ENCODE results near the gene ZSWIM4. TPM values are rescaled to one million over a fixed set of nuclear protein-coding genes. Genes with fewer than 3 reads are reported as not detected.

The ZSWIM4 gene
- total RNA-seq, 2 experiments from 2014 or later: 5.0 to 10.8 TPM

GRCh38 chr19:13812544-13812943 lies 17.3 kb downstream of the ZSWIM4 start:
- H4K20me1 ChIP-seq (ENCODE audit: insufficient read depth, low read length): no peaks in the 10 kb centered on the region
- no TSS peak for BruUV-seq (replicated peaks)
- POLR2A ChIA-PET: no interaction called here
- H3K36me3 ChIP-seq (ENCODE audit: insufficient read depth, low read length): peaks cover 6% of the 10 kb centered on the region; the same call in 1 of the 2 replicates
- no peaks in the 10 kb centered on the region for H3K9me2 ChIP-seq (ENCODE audit: insufficient read depth, low read length)
- H3K4me2 ChIP-seq (ENCODE audit: low read length): no peak overlapping the region
- no peak overlapping the region for H2AFZ ChIP-seq (ENCODE audit: low read length)
- intact Hi-C loops (cut with micrococcal nuclease; ENCODE audit: unreplicated experiment): no loop called here
- no peak for DNase-seq (ENCODE audit: low spot score)
- H3K9me3 ChIP-seq (ENCODE audit: low read length): no peaks in the 10 kb centered on the region
- CTCF ChIA-PET (ENCODE audit: unreplicated experiment): no interaction called here
- no peak overlapping the region for H3K4me3 ChIP-seq (ENCODE audit: low read depth, low read length, poor library complexity, severe bottlenecking)
- H3K79me2 ChIP-seq (ENCODE audit: insufficient read depth, low read depth, low read length): no peaks in the 10 kb centered on the region
- TF ChIP-seq EZH2phosphoT487 (IDR thresholded peaks at IDR 0.05; ENCODE audit: borderline replicate concordance, low read depth, low read length): no peak
- no peak for TF ChIP-seq CTCF (conservative IDR thresholded peaks at IDR 0.05; ENCODE audit: low read length)
- no peak overlapping the region for H3K27ac ChIP-seq (ENCODE audit: low read depth, low read length, poor library complexity, severe bottlenecking)
- no peaks in the 10 kb centered on the region for H3K4me1 ChIP-seq (ENCODE audit: insufficient read depth, low read length, poor library complexity, severe bottlenecking)

GRCh38 chr19:13813147-13813546 lies 17.9 kb downstream of the ZSWIM4 start:
- Histone ChIP-seq H3K9me2 (ENCODE audit: insufficient read depth, low read length) (no peaks in the 10 kb centered on the region), H4K20me1 (ENCODE audit: insufficient read depth, low read length) (no peaks in the 10 kb centered on the region), H3K4me1 (ENCODE audit: insufficient read depth, low read length, poor library complexity, severe bottlenecking) (no peaks in the 10 kb centered on the region), H2AFZ (ENCODE audit: low read length) (no peak overlapping the region), H3K4me3 (ENCODE audit: low read depth, low read length, poor library complexity, severe bottlenecking) (no peak overlapping the region), H3K79me2 (ENCODE audit: insufficient read depth, low read depth, low read length) (no peaks in the 10 kb centered on the region), H3K36me3 (ENCODE audit: insufficient read depth, low read length) (peaks cover 6% of the 10 kb centered on the region; the same call in 1 of the 2 replicates), H3K4me2 (ENCODE audit: low read length) (no peak overlapping the region), H3K9me3 (ENCODE audit: low read length) (no peaks in the 10 kb centered on the region), H3K27ac (ENCODE audit: low read depth, low read length, poor library complexity, severe bottlenecking) (no peak overlapping the region)
- DNase-seq (ENCODE audit: low spot score): no peak
- TF ChIP-seq CTCF (conservative IDR thresholded peaks at IDR 0.05; ENCODE audit: low read length): no peak
- no peak for TF ChIP-seq EZH2phosphoT487 (IDR thresholded peaks at IDR 0.05; ENCODE audit: borderline replicate concordance, low read depth, low read length)
- no TSS peak for BruUV-seq (replicated peaks)
- intact Hi-C loops (cut with micrococcal nuclease; ENCODE audit: unreplicated experiment): no loop called here
- ChIA-PET CTCF (ENCODE audit: unreplicated experiment) (interaction anchor here (0.6 kb wide), 1 partner anchor 13 kb away, joined by 3 read pairs; no protein-coding TSS in a partner anchor), POLR2A (no interaction called here)

GRCh38 chr19:13814550-13814949 lies 19.3 kb downstream of the ZSWIM4 start:
- ChIA-PET CTCF (ENCODE audit: unreplicated experiment) (interaction anchor here (0.6 kb wide), 1 partner anchor 110 kb away, joined by 3 read pairs; no protein-coding TSS in a partner anchor), POLR2A (no interaction called here)
- no peaks in the 10 kb centered on the region for H3K79me2 ChIP-seq (ENCODE audit: insufficient read depth, low read depth, low read length)
- H3K4me3 ChIP-seq (ENCODE audit: low read depth, low read length, poor library complexity, severe bottlenecking): no peak overlapping the region
- no peak overlapping the region for H2AFZ ChIP-seq (ENCODE audit: low read length)
- intact Hi-C loops (cut with micrococcal nuclease; ENCODE audit: unreplicated experiment): no loop called here
- no peak for DNase-seq (ENCODE audit: low spot score)
- no peaks in the 10 kb centered on the region for H3K4me1 ChIP-seq (ENCODE audit: insufficient read depth, low read length, poor library complexity, severe bottlenecking)
- no peak overlapping the region for H3K4me2 ChIP-seq (ENCODE audit: low read length)
- no peaks in the 10 kb centered on the region for H4K20me1 ChIP-seq (ENCODE audit: insufficient read depth, low read length)
- TF ChIP-seq CTCF (conservative IDR thresholded peaks at IDR 0.05; ENCODE audit: low read length) (no peak), EZH2phosphoT487 (IDR thresholded peaks at IDR 0.05; ENCODE audit: borderline replicate concordance, low read depth, low read length) (no peak)
- peaks cover 6% of the 10 kb centered on the region; the same call in 1 of the 2 replicates for H3K36me3 ChIP-seq (ENCODE audit: insufficient read depth, low read length)
- no peak overlapping the region for H3K27ac ChIP-seq (ENCODE audit: low read depth, low read length, poor library complexity, severe bottlenecking)
- no peaks in the 10 kb centered on the region for H3K9me2 ChIP-seq (ENCODE audit: insufficient read depth, low read length)
- no TSS peak for BruUV-seq (replicated peaks)
- H3K9me3 ChIP-seq (ENCODE audit: low read length): no peaks in the 10 kb centered on the region
